ENCODE data around the gene EFCAB11.

Gene EFCAB11

GRCh38 chr14:89861630-89862029, 92.9 kb downstream of the EFCAB11 start:
- DNase-seq: no peak

DNA sequence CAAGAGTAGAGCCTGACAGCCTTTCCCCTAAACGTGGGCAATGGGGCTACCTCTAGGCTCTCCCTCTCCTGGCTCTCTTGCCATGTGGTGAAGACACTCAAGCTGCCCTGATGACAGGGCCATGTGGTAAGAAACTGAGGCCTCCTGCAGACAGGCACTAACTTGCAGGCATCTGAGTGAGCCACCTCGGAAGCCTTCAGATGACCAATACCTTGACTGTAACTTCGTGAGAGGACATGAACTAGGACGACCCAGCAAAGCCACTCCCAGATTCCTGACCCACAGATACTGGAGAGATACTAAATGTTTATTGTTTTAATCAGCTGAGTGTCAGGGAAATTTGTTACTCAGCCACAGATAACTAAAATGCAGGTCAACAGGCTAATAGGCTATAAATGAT, 96.4 kb downstream of the EFCAB11 start:
- no peak for DNase-seq

GRCh38 chr14:89856871-89857345, 97.6 kb downstream of the EFCAB11 start:
- DNase-seq: no peak

- no peak for DNase-seq
These were observed 98.4 kb downstream of the EFCAB11 start for GRCh38 chr14:89855961-89856656.

DNA sequence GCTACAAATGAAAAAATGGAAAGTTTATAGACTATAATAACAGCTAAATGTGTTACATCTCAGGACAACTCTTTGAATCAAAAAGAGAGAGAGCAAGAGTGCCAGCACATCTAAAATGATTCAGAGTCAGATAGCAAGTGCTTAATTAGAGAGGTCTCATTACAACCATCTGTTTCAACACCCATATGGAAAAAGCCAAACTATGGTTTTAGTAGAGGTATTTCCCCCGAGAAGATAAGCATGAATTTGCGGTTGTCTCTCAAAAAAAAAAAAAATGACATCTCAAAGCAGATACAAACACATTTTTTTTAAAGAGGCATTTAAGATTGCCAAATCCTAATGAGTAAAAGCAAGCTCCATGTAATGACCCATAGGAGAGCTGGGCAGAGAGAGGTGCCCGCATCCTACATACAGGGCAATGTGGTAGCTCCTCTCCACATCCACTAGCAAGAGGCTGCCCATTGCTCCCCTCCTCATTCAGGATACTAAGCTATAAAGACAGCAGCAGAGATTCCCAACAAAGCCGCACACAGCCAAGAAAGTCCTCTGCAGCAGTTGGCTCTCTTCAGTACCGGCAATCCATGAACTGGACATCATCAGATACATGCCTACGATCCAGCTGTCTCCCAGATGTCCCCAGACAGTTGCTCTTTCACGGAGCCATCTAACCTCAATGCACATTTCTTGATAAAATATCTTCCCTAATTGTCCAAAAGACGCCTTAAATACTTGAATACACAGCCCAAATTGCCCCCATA, 100.4 kb downstream of the EFCAB11 start:
- no peak for DNase-seq

DNA sequence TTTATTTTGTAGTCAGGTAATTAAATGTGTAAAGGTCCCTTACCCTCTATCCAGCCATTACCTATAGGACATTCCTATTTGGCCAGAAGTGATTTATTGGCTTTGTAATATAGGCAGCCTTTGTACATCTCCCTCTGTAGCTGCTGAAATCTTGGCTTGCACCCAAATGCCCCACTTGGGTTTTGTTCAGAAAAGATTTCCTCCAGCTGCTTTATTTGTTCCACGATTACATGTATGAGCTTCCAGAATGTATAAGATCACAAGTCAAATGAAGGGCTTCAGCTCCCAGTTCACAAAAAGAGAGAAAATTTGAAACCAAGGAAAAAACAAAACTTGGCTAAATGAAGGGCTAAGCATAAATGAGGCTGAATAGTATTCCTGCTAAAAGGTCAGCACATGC, 103.4 kb downstream of the EFCAB11 start:
- DNase-seq: no peak

DNA sequence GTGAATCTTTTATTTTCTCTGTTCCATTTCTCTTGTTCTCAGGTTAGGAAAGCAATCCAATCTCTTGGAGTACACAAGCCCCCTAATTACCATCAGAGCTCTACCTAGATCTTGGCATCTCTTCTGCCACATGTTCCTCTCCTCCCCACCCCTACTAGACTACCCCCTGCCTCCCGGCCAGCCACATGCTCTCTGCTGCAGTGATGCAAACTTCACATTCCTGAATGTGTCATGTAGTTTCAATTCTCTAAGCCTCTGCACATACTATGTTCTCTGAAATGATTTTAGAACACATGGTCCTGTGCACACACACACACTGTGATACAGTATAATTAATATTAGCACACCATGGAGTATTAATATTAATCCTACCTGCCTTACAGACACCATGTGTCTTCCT, 104.6 kb downstream of the EFCAB11 start:
- no peak for DNase-seq

GRCh38 chr14:89848165-89848564, 106.4 kb downstream of the EFCAB11 start:
- DNase-seq: no peak

DNA sequence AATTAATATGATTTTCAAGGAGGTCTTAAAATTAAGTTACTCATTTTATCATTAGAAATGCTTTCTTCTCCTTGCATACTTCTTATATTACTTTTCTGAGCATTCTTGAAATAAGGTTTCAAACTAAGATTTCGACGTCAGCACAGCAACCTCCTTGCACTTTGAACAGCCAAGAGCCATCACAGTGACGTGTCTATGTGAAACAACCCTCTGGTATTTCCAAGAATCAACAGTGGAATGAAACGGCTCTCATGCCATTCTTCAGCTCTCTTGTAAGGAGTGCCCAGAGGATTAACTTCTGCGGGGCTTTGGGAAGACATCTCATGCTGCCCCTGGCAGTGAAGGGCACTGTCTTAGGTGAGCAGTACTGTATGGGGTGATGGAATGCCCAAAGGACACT, 109.2 kb downstream of the EFCAB11 start:
- DNase-seq: no peak

- DNase-seq: no peak
These were observed 110.0 kb downstream of the EFCAB11 start for GRCh38 chr14:89844508-89844907.

DNA sequence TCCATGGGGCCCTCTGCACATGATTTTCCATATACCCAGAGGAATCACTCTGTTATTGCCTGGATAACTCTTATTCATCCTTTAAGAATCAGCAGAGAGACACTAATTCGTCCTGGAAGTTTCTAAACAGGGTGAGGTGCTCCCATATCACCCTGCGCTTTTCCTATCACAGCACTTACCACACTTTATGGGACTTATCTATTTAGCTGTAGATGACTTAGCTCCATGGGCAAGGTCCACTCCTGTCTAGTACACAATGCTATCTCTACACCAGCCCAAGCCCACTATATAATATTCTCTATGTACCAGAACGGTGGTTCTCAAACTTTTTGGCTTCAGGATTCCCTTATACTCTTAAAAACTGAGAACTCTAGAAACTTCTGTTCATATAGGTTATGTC, 111.7 kb downstream of the EFCAB11 start:
- DNase-seq: no peak

DNA sequence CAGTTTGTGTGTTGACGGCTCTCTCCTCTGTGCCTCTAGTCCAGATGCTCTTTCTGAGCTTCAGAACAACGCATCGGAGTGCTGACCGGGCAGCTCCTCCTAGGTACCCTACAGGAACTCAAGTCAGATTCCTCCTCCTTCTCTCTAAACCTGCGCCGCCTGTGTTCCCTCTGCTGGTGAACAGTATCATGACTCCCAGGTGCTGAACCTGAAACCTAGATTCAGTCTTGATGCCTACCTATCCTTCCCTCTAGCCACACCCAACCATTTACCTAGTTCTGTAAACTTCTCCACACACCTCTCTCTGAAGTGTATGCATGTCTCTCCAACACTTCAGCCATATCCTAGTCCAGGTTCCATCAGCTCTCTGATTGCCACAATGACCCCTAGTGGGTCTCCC, 112.7 kb downstream of the EFCAB11 start:
- no peak for DNase-seq

DNA sequence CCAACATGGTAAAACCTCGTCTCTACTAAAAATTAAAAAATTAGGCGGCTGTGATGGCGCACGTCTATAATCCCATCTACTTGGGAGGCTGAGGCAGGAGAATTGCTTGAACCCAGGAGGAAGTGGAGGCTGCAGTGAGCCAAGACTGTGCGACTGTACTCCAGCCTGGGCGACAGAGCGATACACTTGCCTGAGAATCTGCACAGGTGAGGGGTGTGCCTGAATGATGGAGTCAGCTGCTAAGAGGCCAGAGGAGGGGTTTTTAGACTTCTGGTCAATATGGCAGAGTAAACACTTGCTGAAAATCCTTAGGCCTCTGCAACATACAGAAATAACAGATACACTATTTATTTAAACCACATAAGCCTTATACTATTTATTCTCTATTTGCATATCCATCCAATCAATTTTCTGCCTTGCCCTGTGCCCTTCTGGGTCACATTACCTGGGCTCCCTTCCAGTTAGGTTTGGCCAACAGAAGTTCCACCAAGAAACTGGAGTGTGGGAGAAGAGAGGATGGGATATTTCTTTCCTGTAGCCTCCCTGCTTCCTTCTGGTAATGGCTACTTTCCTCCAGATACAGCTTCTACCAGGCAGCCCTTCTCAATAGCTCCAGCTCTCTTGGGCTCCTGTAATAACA, 117.6 kb downstream of the EFCAB11 start:
- no peak for DNase-seq

DNA sequence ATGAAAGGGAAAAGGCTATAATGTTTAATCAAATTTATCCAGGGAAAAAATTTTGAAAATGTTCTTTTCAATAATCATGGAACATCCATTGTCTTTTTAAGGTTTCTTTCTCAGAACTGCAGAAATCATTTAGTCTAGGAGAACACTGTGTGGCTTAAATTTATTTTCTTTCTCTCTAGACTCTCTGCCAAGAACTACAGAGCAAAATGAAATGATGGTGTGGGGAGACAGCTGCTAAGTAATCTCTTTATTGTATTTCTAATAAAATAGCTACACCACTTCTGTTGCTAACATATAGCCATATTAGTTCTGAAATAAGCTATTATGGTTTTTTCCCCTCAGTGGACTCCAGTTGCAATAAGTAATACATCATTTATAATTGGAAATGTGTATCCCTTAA, 120.9 kb downstream of the EFCAB11 start:
- DNase-seq: no peak

DNA sequence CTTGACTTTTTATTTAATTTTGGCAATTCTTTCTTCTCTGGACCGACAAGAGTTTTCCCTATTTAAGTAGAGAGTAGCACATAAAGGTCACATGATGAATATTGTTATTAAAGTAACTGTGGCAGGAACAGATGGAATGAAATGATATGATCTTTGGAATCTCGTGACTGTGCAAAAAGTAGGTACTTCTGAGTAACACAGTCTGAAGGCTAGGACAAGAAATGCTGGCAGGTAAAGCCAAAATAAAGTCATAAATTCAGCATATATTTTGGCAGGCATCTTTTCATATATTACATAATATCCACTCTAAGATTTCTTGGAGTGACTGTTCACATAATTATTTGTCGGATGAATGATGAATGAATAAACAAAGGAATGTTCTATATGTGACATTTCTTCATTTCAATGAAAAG, 121.4 kb downstream of the EFCAB11 start:
- DNase-seq: no peak

DNA sequence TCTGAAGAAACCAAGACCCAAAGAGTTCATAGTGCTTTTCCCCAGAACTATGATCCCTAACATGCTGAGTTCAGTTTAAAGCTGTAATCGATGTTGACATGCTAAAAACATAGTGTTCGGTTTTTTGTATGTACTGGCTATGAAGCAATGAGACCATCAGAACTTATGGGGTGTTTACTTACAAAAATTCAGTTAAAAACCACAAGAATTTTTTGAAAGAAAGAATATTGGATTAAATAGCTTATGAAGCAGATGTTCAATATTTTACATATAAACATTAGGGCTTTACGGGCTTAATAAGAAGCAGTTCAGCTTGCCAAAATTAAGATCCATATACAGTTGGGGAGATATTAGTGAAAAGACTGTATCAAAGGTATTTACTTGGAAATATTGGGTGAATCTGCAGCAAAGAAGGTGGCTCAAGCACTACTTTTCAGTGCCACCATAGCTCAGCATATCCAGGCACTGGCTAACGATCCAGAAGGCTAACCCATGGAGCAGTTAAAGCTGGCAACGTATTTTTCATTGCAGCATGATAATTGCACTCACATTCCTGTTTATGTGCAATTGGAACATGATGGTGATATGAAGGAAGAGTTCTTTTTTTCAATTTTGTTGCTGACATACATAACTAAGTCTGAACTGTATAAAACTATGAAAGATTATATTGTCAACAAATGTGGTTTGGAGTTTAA, 125.9 kb downstream of the EFCAB11 start:
- DNase-seq: no peak

DNA sequence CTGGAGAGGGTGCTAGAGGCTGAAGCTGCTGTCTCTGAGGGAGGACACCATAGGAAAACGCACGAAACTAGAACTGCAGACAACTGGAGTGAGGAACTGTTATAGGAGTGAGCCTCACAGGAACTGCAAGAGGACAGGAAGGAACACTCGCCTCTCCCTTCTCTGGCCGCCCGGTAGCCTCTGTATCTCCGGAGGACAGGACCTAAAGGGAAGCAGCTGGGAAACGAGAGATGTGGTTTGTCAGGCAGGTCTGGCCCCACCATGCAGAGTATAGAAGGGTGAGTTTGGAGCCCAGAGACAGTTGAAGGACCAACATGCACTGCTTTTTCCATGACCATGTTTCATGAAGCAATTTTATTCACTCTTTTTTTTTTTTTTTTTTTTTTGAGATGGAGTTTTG, 127.3 kb downstream of the EFCAB11 start:
- DNase-seq: no peak

DNA sequence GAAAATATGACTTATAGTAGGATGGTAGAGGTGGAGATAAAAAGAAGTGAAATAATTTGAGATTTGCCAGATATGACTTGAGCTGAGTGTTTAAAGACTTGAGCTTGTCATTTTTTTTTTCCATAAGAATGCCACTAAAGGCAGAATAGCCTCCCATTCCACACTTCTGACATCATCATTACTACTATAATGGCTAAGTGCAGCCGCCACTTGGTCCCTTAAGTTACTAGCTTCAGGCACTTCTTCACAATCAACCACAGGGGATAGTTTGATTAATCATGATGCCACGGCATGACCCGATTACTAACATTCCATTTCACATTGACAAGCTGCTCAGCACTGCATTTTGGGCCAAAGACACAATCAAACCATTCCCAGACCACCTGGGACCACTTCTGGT, 127.9 kb downstream of the EFCAB11 start:
- DNase-seq: no peak

DNA sequence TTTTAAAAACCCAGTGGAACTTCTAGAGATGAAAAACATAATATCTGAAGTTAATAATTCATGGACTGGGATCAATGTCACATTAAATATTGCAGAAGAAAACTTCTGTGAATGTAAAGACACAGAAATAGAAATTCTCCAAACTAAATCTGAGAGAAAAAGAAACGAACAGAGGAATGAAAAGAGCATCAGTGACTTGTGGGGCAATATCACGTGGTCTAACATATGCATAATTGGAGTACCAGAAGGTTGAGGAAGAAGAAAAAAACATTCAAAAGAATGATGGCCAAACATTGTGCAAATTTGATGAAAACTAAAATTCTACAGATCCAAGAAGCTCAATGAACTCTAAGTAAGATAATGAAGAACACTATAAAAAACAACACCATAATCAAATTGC, 130.8 kb downstream of the EFCAB11 start:
- no peak for DNase-seq

GRCh38 chr14:89814126-89814525, 140.4 kb downstream of the EFCAB11 start:
- DNase-seq: no peak

GRCh38 chr14:89813617-89814031, 140.9 kb downstream of the EFCAB11 start:
- no peak for DNase-seq

DNA sequence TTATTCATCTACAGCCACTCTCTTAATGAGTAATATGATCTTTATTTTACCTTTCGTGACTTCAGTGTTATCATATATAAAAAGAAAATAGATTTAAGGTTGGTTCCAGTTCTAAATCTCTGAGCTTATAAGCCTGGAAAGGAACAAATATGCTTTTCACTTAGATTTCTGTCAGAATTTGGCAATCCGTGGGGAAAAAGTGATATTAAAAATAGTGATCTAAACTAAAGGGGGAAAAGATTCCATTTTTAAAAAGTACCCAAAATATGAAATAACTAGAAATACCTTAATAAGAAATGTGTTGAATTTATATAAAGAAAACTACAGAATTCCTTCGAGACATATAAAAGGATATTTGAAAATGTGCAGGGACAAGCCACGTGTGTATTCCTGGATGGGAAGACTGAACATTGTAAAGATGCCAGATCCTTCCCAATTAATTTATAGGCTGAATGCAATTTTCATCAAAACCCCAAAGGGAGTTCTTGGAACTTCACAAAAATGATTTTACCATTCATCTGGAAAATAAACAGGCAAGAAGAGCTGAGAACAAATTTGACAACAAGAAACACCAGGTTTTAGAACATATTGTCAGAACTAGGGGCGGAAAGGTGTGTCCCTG, 142.5 kb downstream of the EFCAB11 start:
- DNase-seq: no peak

DNA sequence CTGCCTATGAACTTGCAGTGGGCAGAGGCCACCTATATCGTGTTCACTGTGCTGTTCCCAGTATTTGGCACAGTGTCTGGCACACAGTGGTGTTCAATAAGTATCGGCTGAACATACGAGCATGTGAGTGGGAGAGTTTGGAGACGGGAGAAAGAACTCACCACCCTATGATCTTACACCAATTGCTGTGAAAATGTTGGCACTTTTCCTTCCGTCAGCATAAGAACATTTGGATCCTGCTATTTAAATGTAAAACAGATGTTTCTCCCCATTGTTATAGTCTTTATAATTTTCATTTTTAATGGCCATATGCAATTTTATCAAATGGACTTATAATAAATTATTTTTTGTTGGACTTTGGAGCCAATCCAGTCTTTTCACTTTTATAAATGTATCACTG, 144.4 kb downstream of the EFCAB11 start:
- DNase-seq: no peak
